ENCODE data around the gene QSOX1.

GRCh38 chr1:180175806-180176205, 21.1 kb downstream of the QSOX1 start:
- TF ChIP-seq POLR2A (IDR thresholded peaks at IDR 0.05) (no peak), CTCF (IDR thresholded peaks at IDR 0.05) (no peak)

All from Peyer's patch (tissue), 4 donors.